Activated effector memory CD4-positive, alpha-beta T cell treated with Interleukin-2 at 50 U/mL for 16 hours (primary cell): ENCODE data around the gene B3GNT4.
"Not testable (repeated sequence)": the region's sequence is repeated elsewhere in the genome, so short reads cannot be mapped to it uniquely, and the experiment has no call there.

Experiments used
- DNase-seq: peaks from one replicate; pipeline ENCODE4 v3.0.0-alpha.2; 2020

B3GNT4 gene

GRCh38 chr12:122203301-122204166 is at the start of gene B3GNT4:
Gene B3GNT4, plus strand, starts transcription at chr12:122203709. Its CDS starts 910 bp downstream, at chr12:122204619.
- DNase-seq, result peak; percentile 55

- DNase-seq, result no peak
Observed at GRCh38 chr12:122155705-122156104, 47.8 kb upstream of the B3GNT4 start.

GRCh38 chr12:122158700-122159285 is 44.7 kb upstream of the B3GNT4 start:
- DNase-seq, result no peak

- no peak for DNase-seq
Observed at GRCh38 chr12:122159882-122160281, 43.6 kb upstream of the B3GNT4 start.

- DNase-seq, result no peak
Observed at GRCh38 chr12:122160761-122161160, 42.7 kb upstream of the B3GNT4 start.

GRCh38 chr12:122161682-122162081 is 41.8 kb upstream of the B3GNT4 start:
- no peak for DNase-seq

GRCh38 chr12:122162976-122163375 is 40.5 kb upstream of the B3GNT4 start:
- DNase-seq, result no peak

- peak; percentile 11 for DNase-seq
Observed at GRCh38 chr12:122166422-122167349, 36.8 kb upstream of the B3GNT4 start.

- DNase-seq, result no peak
Observed at GRCh38 chr12:122167356-122167925, 36.1 kb upstream of the B3GNT4 start.

- DNase-seq, result no peak
Observed at GRCh38 chr12:122168492-122168891, 35.0 kb upstream of the B3GNT4 start.

- no peak for DNase-seq
Observed at GRCh38 chr12:122171399-122171798, 32.1 kb upstream of the B3GNT4 start.

GRCh38 chr12:122172262-122172939 is 31.1 kb upstream of the B3GNT4 start:
- no peak for DNase-seq

- no peak for DNase-seq
Observed at GRCh38 chr12:122174155-122174845, 29.2 kb upstream of the B3GNT4 start, which contains the start of gene IL31. Gene IL31, minus strand, starts transcription at chr12:122174221. Its CDS starts 49 bp downstream, at chr12:122174172.

- not testable (repeated sequence) for DNase-seq
Observed at GRCh38 chr12:122176473-122176872, 27.0 kb upstream of the B3GNT4 start.

GRCh38 chr12:122182887-122183587 is 20.5 kb upstream of the B3GNT4 start, which contains the start of gene LRRC43:
Gene LRRC43, plus strand, starts transcription at chr12:122183123. Its CDS starts 22 bp downstream, at chr12:122183145.
- peak; percentile 12 for DNase-seq

- DNase-seq, result no peak
Observed at GRCh38 chr12:122183588-122183940, 19.9 kb upstream of the B3GNT4 start.

GRCh38 chr12:122184517-122184916 is 19.0 kb upstream of the B3GNT4 start:
- DNase-seq, result no peak

GRCh38 chr12:122185079-122185478 is 18.4 kb upstream of the B3GNT4 start:
- DNase-seq, result no peak

GRCh38 chr12:122185494-122186082 is 17.9 kb upstream of the B3GNT4 start:
- DNase-seq, result no peak

- no peak for DNase-seq
Observed at GRCh38 chr12:122187466-122187865, 16.0 kb upstream of the B3GNT4 start.
